Neuronal stem cell (in vitro differentiated cells): ENCODE data around the gene HDAC11.
"Not testable (repeated sequence)": the region's sequence is repeated elsewhere in the genome, so short reads cannot be mapped to it uniquely, and the experiment has no call there.

ENCODE experiments used
- DNase-seq: peaks from one replicate; pipeline ENCODE4 v3.0.0-alpha.2; 2013; ENCODE audit warnings: low spot score
- H2AFZ ChIP-seq: one replicate; pipeline ENCODE4 v1.6.1; 2013; ENCODE audit warnings: mild to moderate bottlenecking, low read length, inconsistent platforms
- H2AK5ac ChIP-seq: 2 replicates; pipeline ENCODE4 v1.6.1; 2013; ENCODE audit warnings: low read depth, mild to moderate bottlenecking, inconsistent platforms, low read length, moderate library complexity, mixed read lengths
- H2BK120ac ChIP-seq: 2 replicates; pipeline ENCODE4 v1.6.1; 2013; ENCODE audit warnings: low read depth, mild to moderate bottlenecking, inconsistent platforms, low read length, moderate library complexity, mixed read lengths
- H2BK12ac ChIP-seq: one replicate; pipeline ENCODE4 v1.6.1; 2013; ENCODE audit warnings: low read length, inconsistent platforms
- H2BK15ac ChIP-seq: 2 replicates; pipeline ENCODE4 v1.6.1; 2013; ENCODE audit warnings: mild to moderate bottlenecking, low read length, inconsistent platforms, mixed read lengths
- H2BK5ac ChIP-seq: one replicate; pipeline ENCODE4 v1.6.1; 2013; ENCODE audit warnings: inconsistent platforms, mild to moderate bottlenecking, low read length, moderate library complexity
- H3K14ac ChIP-seq: one replicate; pipeline ENCODE4 v1.6.1; 2013; ENCODE audit warnings: low read length, inconsistent platforms
- H3K18ac ChIP-seq: 2 replicates; pipeline ENCODE4 v1.6.1; 2013; ENCODE audit warnings: low read length, inconsistent platforms
- H3K23ac ChIP-seq: 2 replicates; pipeline ENCODE4 v1.6.1; 2013; ENCODE audit warnings: low read depth, mild to moderate bottlenecking, mixed read lengths, low read length, inconsistent platforms; ENCODE audit not compliant: poor library complexity
- H3K27ac ChIP-seq: replicated peaks from 3 replicates; pipeline ENCODE4 v1.5.1; 2013; ENCODE audit warnings: low read length, inconsistent platforms
- H3K27me3 ChIP-seq, 3 experiments: 2 replicates each; pipeline ENCODE4 v1.6.1; 2013; ENCODE audit warnings: low read length in 3 of 3, mild to moderate bottlenecking in 2 of 3, inconsistent platforms in 1 of 3, low read depth in 1 of 3, mixed read lengths in 1 of 3, moderate library complexity in 1 of 3; ENCODE audit not compliant: control insufficient read depth in 3 of 3, insufficient read depth in 3 of 3
- H3K36me3 ChIP-seq, 2 donors: replicated peaks in 1 of 2; 2 replicates each; pipeline ENCODE4 v1.6.1; 2013; ENCODE audit warnings: low read length in 2 of 2; ENCODE audit not compliant: control insufficient read depth in 2 of 2, insufficient read depth in 2 of 2
- H3K4ac ChIP-seq: 2 replicates; pipeline ENCODE4 v1.6.1; 2013; ENCODE audit warnings: inconsistent platforms, mild to moderate bottlenecking, low read length, moderate library complexity
- H3K4me1 ChIP-seq, 2 donors: 1 replicate in 1 of 2; 2 replicates in 1 of 2; pipeline ENCODE4 v1.6.1; 2013; ENCODE audit warnings: low read length in 2 of 2, low read depth in 1 of 2; ENCODE audit not compliant: control insufficient read depth in 2 of 2, insufficient read depth in 1 of 2
- H3K4me2 ChIP-seq: one replicate; pipeline ENCODE4 v1.6.1; 2013; ENCODE audit warnings: mild to moderate bottlenecking, low read length, inconsistent platforms; ENCODE audit not compliant: insufficient read depth, poor library complexity, severe bottlenecking
- H3K4me3 ChIP-seq, 2 donors: 2 replicates each; pipeline ENCODE4 v1.5.1; 2013; ENCODE audit warnings: low read length in 2 of 2, mild to moderate bottlenecking in 2 of 2, inconsistent platforms in 1 of 2, moderate library complexity in 1 of 2
- H3K79me1 ChIP-seq: one replicate; pipeline ENCODE4 v1.6.1; 2013; ENCODE audit warnings: low read depth, mild to moderate bottlenecking, inconsistent platforms, low read length, moderate library complexity
- H3K9ac ChIP-seq: one replicate; pipeline ENCODE4 v1.6.1; 2013; ENCODE audit warnings: mild to moderate bottlenecking, low read depth, low read length, inconsistent platforms; ENCODE audit not compliant: poor library complexity
- H3K9me3 ChIP-seq, 2 donors: replicated peaks in 1 of 2; 2 replicates each; pipeline versions ENCODE3 to v1.6.1; 2013; ENCODE audit warnings: low read length in 2 of 2, mild to moderate bottlenecking in 2 of 2, inconsistent platforms in 1 of 2, low read depth in 1 of 2, mixed read lengths in 1 of 2, moderate library complexity in 1 of 2; ENCODE audit not compliant: control insufficient read depth in 2 of 2, insufficient read depth in 1 of 2
- H4K8ac ChIP-seq: one replicate; pipeline ENCODE4 v1.6.1; 2013; ENCODE audit warnings: low read depth, mild to moderate bottlenecking, inconsistent platforms, low read length, moderate library complexity
- H4K91ac ChIP-seq: one replicate; pipeline ENCODE4 v1.6.1; 2013; ENCODE audit warnings: low read length, low read depth, mild to moderate bottlenecking, inconsistent platforms; ENCODE audit not compliant: poor library complexity
- WGBS, 2 donors: extraction: QIAGEN DNeasy Blood & Tissue Kit; methylation state at CpG; one replicate each; pipeline ENCODE4 v1.1.7; 2013; ENCODE audit warnings: missing lambda C conversion rate in 2 of 2, mixed read lengths in 1 of 2; ENCODE audit not compliant: insufficient read length in 2 of 2, insufficient replicate concordance in 1 of 2; ENCODE audit errors: extremely low coverage in 2 of 2; 5-methylcytosine and 5-hydroxymethylcytosine counted together

The HDAC11 gene

GRCh38 chr3:13485630-13486562, 5.8 kb downstream of the HDAC11 start:
- H4K91ac ChIP-seq, H3K27me3 ChIP-seq, H4K8ac ChIP-seq, H3K14ac ChIP-seq, H3K9ac ChIP-seq, H3K23ac ChIP-seq, H2BK15ac ChIP-seq, H3K4ac ChIP-seq, H3K18ac ChIP-seq, H2BK120ac ChIP-seq, H2BK12ac ChIP-seq, H3K4me2 ChIP-seq, H2AK5ac ChIP-seq, H3K27ac ChIP-seq, H3K79me1 ChIP-seq, H2AFZ ChIP-seq, H2BK5ac ChIP-seq, H3K9me3 ChIP-seq, H3K4me1 ChIP-seq, H3K36me3 ChIP-seq, H3K4me3 ChIP-seq, DNase-seq: not testable (repeated sequence)
- no CpG with 5 or more reads among the region's 9 CpGs for WGBS, 2 donors

GRCh38 chr3:13487403-13487802, 7.3 kb downstream of the HDAC11 start:
- no peak overlapping the region for H3K14ac ChIP-seq
- no peak overlapping the region for H2AK5ac ChIP-seq
- H3K23ac ChIP-seq = no peak overlapping the region
- H3K18ac ChIP-seq = no peak overlapping the region
- no peaks in the 10 kb centered on the region for H3K4me1 ChIP-seq
- no CpG with 5 or more reads among the region's 4 CpGs for WGBS, 2 donors
- H3K4ac ChIP-seq = no peak overlapping the region
- no peak overlapping the region for H3K4me2 ChIP-seq
- H3K36me3 ChIP-seq = no peaks in the 10 kb centered on the region
- no peak overlapping the region for H3K4me3 ChIP-seq
- no peak overlapping the region for H4K91ac ChIP-seq
- H3K9me3 ChIP-seq = no peaks in the 10 kb centered on the region
- no peak overlapping the region for H3K9ac ChIP-seq
- H3K79me1 ChIP-seq = no peaks in the 10 kb centered on the region
- no peak overlapping the region for H2BK120ac ChIP-seq
- H3K27ac ChIP-seq = no peak overlapping the region
- H2BK12ac ChIP-seq = no peak overlapping the region
- no peak overlapping the region for H2BK15ac ChIP-seq
- H2BK5ac ChIP-seq = peak overlapping the region; percentile 9
- H3K27me3 ChIP-seq = no peaks in the 10 kb centered on the region
- DNase-seq = no peak
- H4K8ac ChIP-seq = no peak overlapping the region
- H2AFZ ChIP-seq = no peak overlapping the region

GRCh38 chr3:13491206-13491974, 11.3 kb downstream of the HDAC11 start:
- H3K23ac ChIP-seq = no peak overlapping the region
- no peak overlapping the region for H3K4ac ChIP-seq
- H2BK15ac ChIP-seq = no peak overlapping the region
- no peak overlapping the region for H2BK120ac ChIP-seq
- no peak overlapping the region for H2BK12ac ChIP-seq
- H3K27me3 ChIP-seq = no peaks in the 10 kb centered on the region
- H3K14ac ChIP-seq = peak overlapping the region; percentile 66
- H3K4me3 ChIP-seq = no peak overlapping the region
- no peak overlapping the region for H4K8ac ChIP-seq
- no peaks in the 10 kb centered on the region for H3K79me1 ChIP-seq
- DNase-seq = no peak
- no peak overlapping the region for H4K91ac ChIP-seq
- H3K9ac ChIP-seq = no peak overlapping the region
- H3K27ac ChIP-seq = no peak overlapping the region
- H2AK5ac ChIP-seq = peak overlapping the region; percentile 3
- H3K4me1 ChIP-seq = peaks cover 0 to 1% of the 10 kb centered on the region in 2 donors
- H2BK5ac ChIP-seq = no peak overlapping the region
- H3K36me3 ChIP-seq = no peaks in the 10 kb centered on the region
- H3K4me2 ChIP-seq = no peak overlapping the region
- no peak overlapping the region for H2AFZ ChIP-seq
- H3K18ac ChIP-seq = no peak overlapping the region
- WGBS, 2 donors = no CpG with 5 or more reads among the region's 8 CpGs
- H3K9me3 ChIP-seq = no peaks in the 10 kb centered on the region

GRCh38 chr3:13492048-13492447, 11.9 kb downstream of the HDAC11 start:
- DNase-seq = no peak
- WGBS, 2 donors = no CpG with 5 or more reads among the region's 6 CpGs

More at GRCh38 chr3:13492048-13492447, 11.9 kb downstream of the HDAC11 start:
- Histone ChIP-seq H3K4ac (no peak overlapping the region), H3K4me1 (peaks cover 4 to 6% of the 10 kb centered on the region in 2 donors), H2BK5ac (no peak overlapping the region), H3K27me3 (no peaks in the 10 kb centered on the region), H3K36me3 (no peaks in the 10 kb centered on the region), H2BK120ac (no peak overlapping the region), H2BK12ac (no peak overlapping the region), H4K91ac (no peak overlapping the region), H3K79me1 (no peaks in the 10 kb centered on the region), H3K18ac (no peak overlapping the region), H3K4me2 (no peak overlapping the region), H2AFZ (no peak overlapping the region), H2AK5ac (no peak overlapping the region), H3K9me3 (no peaks in the 10 kb centered on the region), H3K27ac (no peak overlapping the region), H2BK15ac (no peak overlapping the region), H3K9ac (no peak overlapping the region), H3K14ac (peak overlapping the region; percentile 91), H4K8ac (no peak overlapping the region), H3K23ac (peak overlapping the region; percentile 34), H3K4me3 (no peak overlapping the region)
